NOMO-1 treated with DMSO at 0.1 percent for 48 hours (cell line): ENCODE results near the gene EHBP1.

Source experiments
- DNase-seq: peaks from one replicate; lab custom pipeline; 2025; ENCODE audit not compliant: unreplicated experiment; lab: John Stamatoyannopoulos, UW

Gene EHBP1

GRCh38 chr2:62874881-62875383, 169.4 kb downstream of the EHBP1 start:
- no peak for DNase-seq

- DNase-seq, result no peak
Observed at GRCh38 chr2:62881162-62881795, 175.8 kb downstream of the EHBP1 start.

- no peak for DNase-seq
Observed at GRCh38 chr2:62883629-62884028, 178.1 kb downstream of the EHBP1 start.

- no peak for DNase-seq
Observed at GRCh38 chr2:62884086-62884485, 178.6 kb downstream of the EHBP1 start.

- DNase-seq, result no peak
Observed at GRCh38 chr2:62884514-62884913, 179.0 kb downstream of the EHBP1 start.

GRCh38 chr2:62894966-62895631, 189.6 kb downstream of the EHBP1 start:
- DNase-seq, result no peak

- no peak for DNase-seq
Observed at GRCh38 chr2:62895632-62896009, 190.1 kb downstream of the EHBP1 start.

- no peak for DNase-seq
Observed at GRCh38 chr2:62897187-62897827, 191.8 kb downstream of the EHBP1 start.

- DNase-seq, result no peak
Observed at GRCh38 chr2:62904344-62904743, 198.8 kb downstream of the EHBP1 start.

GRCh38 chr2:62908145-62908544, 202.6 kb downstream of the EHBP1 start:
- DNase-seq, result no peak

GRCh38 chr2:62913311-62913710, 207.8 kb downstream of the EHBP1 start:
- no peak for DNase-seq

- no peak for DNase-seq
Observed at GRCh38 chr2:62919041-62919440, 213.5 kb downstream of the EHBP1 start.

- DNase-seq, result no peak
Observed at GRCh38 chr2:62920070-62920469, 214.6 kb downstream of the EHBP1 start.

- no peak for DNase-seq
Observed at GRCh38 chr2:62923242-62923641, 217.7 kb downstream of the EHBP1 start.

GRCh38 chr2:62923881-62924280, 218.4 kb downstream of the EHBP1 start:
- no peak for DNase-seq

GRCh38 chr2:62928015-62928414, 222.5 kb downstream of the EHBP1 start:
- no peak for DNase-seq

- no peak for DNase-seq
Observed at GRCh38 chr2:62931536-62931935, 226.0 kb downstream of the EHBP1 start.

- DNase-seq, result no peak
Observed at GRCh38 chr2:62933398-62933917, 227.9 kb downstream of the EHBP1 start.

- DNase-seq, result no peak
Observed at GRCh38 chr2:62934517-62934916, 229.0 kb downstream of the EHBP1 start.

- no peak for DNase-seq
Observed at GRCh38 chr2:62938126-62938525, 232.6 kb downstream of the EHBP1 start.

GRCh38 chr2:62939735-62940491, 234.4 kb downstream of the EHBP1 start:
- DNase-seq, result no peak
